HG03060 (cell line): ENCODE measurements around the gene MSANTD7.
"Not testable (repeated sequence)": the region's sequence is repeated elsewhere in the genome, so short reads cannot be mapped to it uniquely, and the experiment has no call there.

Source experiments
- ATAC-seq: cut with Tn5 transposase; IDR thresholded peaks from one replicate; pipeline ENCODE4 v1.9.1; 2021; ENCODE audit warnings: low read depth, moderate number of reproducible peaks; ENCODE audit not compliant: unreplicated experiment

Gene MSANTD7

GRCh38 chr10:14837757-14838581 lies at the start of gene MSANTD7, which contains the start of the genes CDNF and HSPA14:
Gene MSANTD7 (plus strand): TSS chr10:14838306. CDS start chr10:14842285, 3,979 bp downstream.
Gene CDNF (minus strand): TSS chr10:14838037. CDS start chr10:14837946, 91 bp downstream.
Gene HSPA14 (plus strand): TSS chr10:14838306. CDS start chr10:14838403, 97 bp downstream.
- peak; percentile 84 for ATAC-seq

GRCh38 chr10:14798636-14799035 lies 39.5 kb upstream of the MSANTD7 start:
- ATAC-seq: no peak

- ATAC-seq: no peak
These were observed 37.7 kb upstream of the MSANTD7 start for GRCh38 chr10:14800397-14800796.

GRCh38 chr10:14801723-14802122 lies 36.4 kb upstream of the MSANTD7 start:
- no peak for ATAC-seq

- no peak for ATAC-seq
These were observed 34.3 kb upstream of the MSANTD7 start for GRCh38 chr10:14803827-14804226.

- ATAC-seq: no peak
These were observed 31.8 kb upstream of the MSANTD7 start for GRCh38 chr10:14806318-14806717.

GRCh38 chr10:14810969-14811953 lies 26.8 kb upstream of the MSANTD7 start:
- ATAC-seq: no peak

GRCh38 chr10:14812271-14812670 lies 25.8 kb upstream of the MSANTD7 start:
- no peak for ATAC-seq

- ATAC-seq: no peak
These were observed 22.4 kb upstream of the MSANTD7 start for GRCh38 chr10:14815681-14816080.

- not testable (repeated sequence) for ATAC-seq
These were observed 21.4 kb upstream of the MSANTD7 start for GRCh38 chr10:14816717-14817116.

GRCh38 chr10:14820010-14820774 lies 17.9 kb upstream of the MSANTD7 start:
- ATAC-seq: no peak

- ATAC-seq: no peak
These were observed 17.3 kb upstream of the MSANTD7 start for GRCh38 chr10:14820775-14821154.

GRCh38 chr10:14821635-14822375 lies 16.3 kb upstream of the MSANTD7 start:
- no peak for ATAC-seq

- ATAC-seq: no peak
These were observed 15.0 kb upstream of the MSANTD7 start for GRCh38 chr10:14822879-14823755.

- ATAC-seq: no peak
These were observed 14.1 kb upstream of the MSANTD7 start for GRCh38 chr10:14823966-14824365.

- no peak for ATAC-seq
These were observed 11.9 kb upstream of the MSANTD7 start for GRCh38 chr10:14826076-14826829.

- ATAC-seq: no peak
These were observed 5.0 kb upstream of the MSANTD7 start for GRCh38 chr10:14833106-14833505.

- no peak for ATAC-seq
These were observed 1.9 kb upstream of the MSANTD7 start for GRCh38 chr10:14836208-14836607.
